ENCODE results near the gene C17orf113.

C17orf113 gene

DNA sequence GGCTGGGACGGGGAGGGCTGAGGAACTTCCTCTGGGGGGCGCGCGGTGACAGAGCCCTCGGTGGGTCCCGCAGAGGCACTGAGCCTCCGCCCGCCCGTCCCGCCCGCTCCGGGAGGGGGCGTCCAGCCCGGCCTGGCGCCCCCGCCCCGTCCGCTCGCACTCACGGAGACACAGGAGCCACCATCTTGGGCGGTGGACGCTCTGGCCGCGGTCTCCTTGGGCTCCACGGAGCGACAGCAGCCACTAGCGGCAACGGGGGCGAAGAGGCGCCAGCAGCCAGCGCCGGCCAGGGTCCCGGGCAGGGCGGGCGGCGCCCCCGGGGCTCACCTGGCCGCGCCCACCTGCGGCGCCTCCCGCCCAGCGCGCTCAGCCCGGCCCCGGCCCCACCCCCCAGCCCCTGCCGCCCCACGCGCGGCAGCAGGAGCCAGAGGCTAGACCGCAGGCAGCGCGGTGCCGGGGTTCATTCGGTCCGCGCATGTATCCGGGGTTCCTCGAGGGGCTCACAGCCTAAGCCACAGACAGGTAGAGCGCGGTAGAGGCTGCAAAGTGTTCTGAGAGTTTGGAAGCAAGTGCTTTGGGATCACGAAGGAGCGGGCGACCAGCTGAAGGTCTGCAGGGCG lies at the start of gene C17orf113:
C17orf113 (minus strand) TSS at position 209 of the 620 bp plus-strand sequence. CDS start 7,225 bp downstream, outside the sequence.
- Histone ChIP-seq H3K4me3 (ENCODE audit: low read length) (peak within 1 kb of the TSS; percentile 55), H3K4me1 (ENCODE audit: control insufficient read depth, insufficient read depth, low read length) (peaks cover 10% of the 10 kb centered on the region), H3K36me3 (ENCODE audit: control insufficient read depth, insufficient read depth, low read length) (no peaks in the 10 kb centered on the region), H3K27me3 (ENCODE audit: control insufficient read depth, insufficient read depth, low read length) (peaks cover 32% of the 10 kb centered on the region), H3K9me3 (ENCODE audit: control insufficient read depth, low read length) (no peaks in the 10 kb centered on the region), H3K9ac (ENCODE audit: low read length) (peak within 1 kb of the TSS; percentile 74)

DNA sequence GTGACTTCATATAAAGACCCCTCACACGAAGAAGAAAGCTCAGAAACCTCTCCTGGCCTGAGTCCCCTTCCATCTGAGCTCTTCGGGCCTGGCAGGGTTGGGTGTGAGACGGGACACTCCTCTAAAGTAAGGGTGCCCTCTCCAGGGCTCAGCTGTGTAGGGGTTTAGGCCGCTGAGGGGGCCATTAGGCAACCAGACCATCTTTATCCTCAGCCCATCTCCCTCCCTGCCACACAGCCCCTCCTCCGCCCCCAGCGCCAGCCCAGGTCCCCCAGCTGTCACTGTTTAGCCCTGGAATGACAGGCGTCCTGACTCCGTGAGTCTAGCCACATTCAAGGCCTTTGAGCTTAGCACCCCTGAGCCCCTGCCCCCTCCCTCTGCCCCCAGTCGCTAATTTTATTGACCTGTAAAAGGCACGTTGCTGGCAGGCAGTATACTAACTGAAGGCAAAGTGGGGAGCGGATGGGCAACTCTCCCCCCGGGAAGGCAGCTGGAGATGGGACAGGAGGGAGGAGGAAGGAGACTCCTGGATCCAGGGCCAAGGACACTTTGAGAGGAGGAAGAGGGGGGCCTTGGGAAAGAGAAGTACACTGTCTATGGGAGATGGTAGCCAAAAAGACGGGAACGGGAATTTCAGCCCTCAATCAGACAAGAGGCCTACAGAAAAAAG lies 48.5 kb upstream of the C17orf113 start:
- Histone ChIP-seq H3K27me3 (ENCODE audit: control insufficient read depth, insufficient read depth, low read length) (peaks cover 29% of the 10 kb centered on the region), H3K9me3 (ENCODE audit: control insufficient read depth, low read length) (no peaks in the 10 kb centered on the region), H3K36me3 (ENCODE audit: control insufficient read depth, insufficient read depth, low read length) (no peaks in the 10 kb centered on the region), H3K4me3 (ENCODE audit: low read length) (no peak overlapping the region), H3K9ac (ENCODE audit: low read length) (no peak overlapping the region), H3K4me1 (ENCODE audit: control insufficient read depth, insufficient read depth, low read length) (peaks cover 14% of the 10 kb centered on the region)

DNA sequence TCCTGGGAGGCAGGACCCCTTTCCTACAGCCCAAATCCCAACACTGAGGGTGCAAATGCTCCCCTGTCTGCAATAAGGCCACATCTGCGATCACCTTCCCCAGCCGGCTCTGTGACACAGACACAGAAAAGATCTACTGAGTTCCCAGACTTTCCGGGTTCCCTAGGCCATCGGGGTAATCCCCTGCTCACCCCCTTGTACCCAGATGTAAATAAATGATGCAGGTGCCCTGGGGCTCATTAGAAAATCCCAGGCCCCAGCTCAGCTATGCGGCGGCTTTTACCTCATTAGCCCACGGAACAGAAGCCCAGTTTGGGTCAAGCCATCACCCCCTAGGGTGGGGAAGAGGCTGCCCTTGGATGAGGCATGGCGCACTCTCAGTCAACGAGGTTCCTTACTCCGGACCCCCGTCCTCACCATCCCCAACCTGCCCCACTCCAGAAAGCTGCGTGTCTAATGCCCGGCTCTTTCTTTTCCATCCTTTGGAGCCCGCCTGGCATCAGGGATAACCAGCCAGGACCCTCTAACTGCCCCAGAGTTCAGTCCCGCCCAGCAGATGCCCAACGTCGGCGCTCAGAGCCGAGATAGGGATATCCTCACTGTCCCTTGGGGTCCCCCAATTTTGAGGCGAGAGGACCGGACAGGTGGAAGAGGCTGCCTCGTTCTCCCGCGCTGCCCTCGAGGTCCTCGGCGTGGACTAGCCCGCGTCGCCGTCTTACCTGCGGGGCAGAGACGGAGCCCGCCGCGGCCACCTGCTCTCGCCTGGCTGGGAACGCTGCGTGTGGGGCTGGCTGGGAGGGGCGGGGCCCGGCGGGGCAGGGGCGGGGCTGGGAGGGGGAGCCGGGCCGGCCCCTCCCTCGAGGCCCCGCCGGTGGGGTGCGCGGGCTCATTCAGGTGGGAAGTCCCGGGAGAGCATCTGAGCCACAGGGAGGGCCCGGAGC lies 47.6 kb upstream of the C17orf113 start, which contains the start of gene ZNF385C:
ZNF385C (minus strand) TSS at position 783 of the 941 bp plus-strand sequence. CDS start 35,417 bp downstream, outside the sequence.
- Histone ChIP-seq H3K4me1 (ENCODE audit: control insufficient read depth, insufficient read depth, low read length) (peaks cover 14% of the 10 kb centered on the region), H3K9ac (ENCODE audit: low read length) (no peak within 1 kb of the TSS)

DNA sequence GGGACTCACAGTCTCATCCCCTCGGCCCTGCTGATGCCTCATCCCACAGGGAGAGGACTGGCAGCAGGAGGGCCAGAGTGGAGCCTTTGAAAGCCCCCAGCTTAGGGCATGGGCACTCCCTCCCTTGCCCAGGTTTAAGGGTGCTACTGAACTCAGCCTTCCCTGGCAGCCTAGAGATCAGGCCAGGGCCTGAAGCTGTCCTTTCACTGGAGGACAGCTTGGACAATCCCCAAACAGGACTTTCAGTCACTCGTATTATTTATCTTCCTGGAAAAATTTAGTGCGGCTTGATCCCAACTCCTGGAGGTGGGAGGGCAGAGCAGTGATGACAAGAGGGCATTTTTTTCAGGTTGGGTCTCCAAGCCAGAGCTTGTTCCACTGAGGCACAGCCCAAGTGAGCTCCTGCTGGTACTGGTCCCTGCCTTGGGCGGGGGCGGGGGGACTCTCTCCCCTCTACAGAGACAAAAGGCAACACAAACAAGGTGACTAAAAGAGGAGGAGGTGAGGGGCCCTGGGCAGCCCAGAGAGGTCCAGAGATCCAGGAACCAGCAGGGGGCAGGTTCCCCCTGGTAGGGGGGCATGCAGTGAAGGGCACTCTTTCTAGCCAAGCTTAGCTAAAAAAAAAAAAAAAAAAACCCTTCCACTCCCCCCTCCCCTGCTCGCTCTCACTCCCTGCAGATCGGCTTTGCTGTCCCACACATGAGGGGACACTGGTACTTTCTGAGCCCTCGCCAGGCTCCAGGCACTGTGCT lies 46.1 kb upstream of the C17orf113 start:
- no peaks in the 10 kb centered on the region for H3K9me3 ChIP-seq (ENCODE audit: control insufficient read depth, low read length)
- peaks cover 10% of the 10 kb centered on the region for H3K4me1 ChIP-seq (ENCODE audit: control insufficient read depth, insufficient read depth, low read length)
- peaks cover 29% of the 10 kb centered on the region for H3K27me3 ChIP-seq (ENCODE audit: control insufficient read depth, insufficient read depth, low read length)

More for the DNA sequence above, 47.6 kb upstream of the C17orf113 start, which contains the start of gene ZNF385C:
- Histone ChIP-seq H3K36me3 (ENCODE audit: control insufficient read depth, insufficient read depth, low read length) (no peaks in the 10 kb centered on the region), H3K9me3 (ENCODE audit: control insufficient read depth, low read length) (no peaks in the 10 kb centered on the region), H3K4me3 (ENCODE audit: low read length) (no peak within 1 kb of the TSS), H3K27me3 (ENCODE audit: control insufficient read depth, insufficient read depth, low read length) (peaks cover 29% of the 10 kb centered on the region)

GRCh38 chr17:42094375-42095069 lies 44.1 kb upstream of the C17orf113 start:
- H3K9ac ChIP-seq (ENCODE audit: low read length), result no peak overlapping the region
- no peak overlapping the region for H3K4me3 ChIP-seq (ENCODE audit: low read length)
- no peaks in the 10 kb centered on the region for H3K36me3 ChIP-seq (ENCODE audit: control insufficient read depth, insufficient read depth, low read length)
- no peaks in the 10 kb centered on the region for H3K9me3 ChIP-seq (ENCODE audit: control insufficient read depth, low read length)
- H3K27me3 ChIP-seq (ENCODE audit: control insufficient read depth, insufficient read depth, low read length), result peaks cover 29% of the 10 kb centered on the region
- H3K4me1 ChIP-seq (ENCODE audit: control insufficient read depth, insufficient read depth, low read length), result peaks cover 8% of the 10 kb centered on the region

More for the DNA sequence above, 46.1 kb upstream of the C17orf113 start:
- no peak overlapping the region for H3K4me3 ChIP-seq (ENCODE audit: low read length)
- H3K9ac ChIP-seq (ENCODE audit: low read length), result no peak overlapping the region
- no peaks in the 10 kb centered on the region for H3K36me3 ChIP-seq (ENCODE audit: control insufficient read depth, insufficient read depth, low read length)

DNA sequence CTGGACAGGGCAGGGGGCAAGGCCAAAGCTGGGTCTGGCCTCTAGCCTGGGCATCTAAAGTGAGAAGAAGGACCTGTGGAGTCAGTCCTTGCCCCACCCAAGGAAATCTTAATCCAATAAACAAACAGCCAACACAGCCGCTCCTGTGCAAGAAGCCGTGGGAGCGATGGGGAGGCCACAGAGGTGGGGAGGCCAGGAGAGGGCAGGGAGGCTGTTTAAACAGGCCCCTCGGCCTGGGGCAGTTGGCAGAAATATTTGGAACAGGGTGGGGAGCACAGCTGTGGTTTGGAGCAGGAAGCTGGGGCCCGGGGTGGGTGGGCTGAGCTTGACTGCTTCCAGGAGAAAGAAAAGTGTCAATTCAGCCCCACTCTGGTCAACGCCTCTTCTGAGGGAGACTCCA lies 42.5 kb upstream of the C17orf113 start:
- Histone ChIP-seq H3K27me3 (ENCODE audit: control insufficient read depth, insufficient read depth, low read length) (peaks cover 33% of the 10 kb centered on the region), H3K36me3 (ENCODE audit: control insufficient read depth, insufficient read depth, low read length) (no peaks in the 10 kb centered on the region), H3K9ac (ENCODE audit: low read length) (no peak overlapping the region), H3K4me3 (ENCODE audit: low read length) (no peak overlapping the region), H3K9me3 (ENCODE audit: control insufficient read depth, low read length) (no peaks in the 10 kb centered on the region), H3K4me1 (ENCODE audit: control insufficient read depth, insufficient read depth, low read length) (peaks cover 11% of the 10 kb centered on the region)

DNA sequence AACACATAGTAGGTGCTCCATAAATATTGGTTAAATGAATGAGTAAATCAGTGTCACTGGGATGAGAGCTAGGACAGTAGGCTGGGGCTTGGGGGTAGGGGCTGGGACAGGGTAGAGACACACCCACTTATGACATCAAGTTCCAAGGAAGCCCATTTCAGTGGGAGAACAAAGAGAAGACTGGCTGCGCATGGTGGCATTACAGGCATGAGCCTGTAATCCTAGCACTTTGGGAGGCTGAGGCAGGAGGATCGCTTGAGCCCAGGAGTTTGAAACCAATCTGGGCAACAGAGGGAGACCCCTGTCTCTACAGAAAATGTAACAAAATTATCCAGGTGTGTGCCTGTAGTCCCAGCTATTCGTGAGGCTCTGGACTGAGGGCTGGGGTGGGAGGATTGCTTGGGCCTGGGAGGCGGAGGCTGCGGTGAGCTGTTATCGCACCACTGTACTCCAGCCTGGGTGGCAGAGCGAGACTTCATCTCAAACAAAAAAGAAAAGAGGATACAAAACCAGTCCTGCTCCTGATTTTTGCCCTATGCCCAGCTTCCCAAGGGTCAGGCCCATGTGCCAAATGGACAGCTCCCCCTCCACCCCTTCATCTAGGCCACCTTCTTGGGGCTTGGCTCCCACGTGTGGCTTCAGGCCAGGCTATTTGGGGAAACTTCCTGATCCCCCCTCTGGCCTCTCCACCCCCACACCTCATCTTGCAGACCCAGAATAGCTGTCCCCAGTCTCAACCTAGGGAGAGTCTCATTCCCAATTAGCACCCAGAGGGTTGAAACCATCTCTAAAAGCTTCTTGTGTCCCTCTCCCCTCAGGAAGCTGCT lies 40.8 kb upstream of the C17orf113 start:
- Histone ChIP-seq H3K4me3 (ENCODE audit: low read length) (no peak overlapping the region), H3K4me1 (ENCODE audit: control insufficient read depth, insufficient read depth, low read length) (peaks cover 5% of the 10 kb centered on the region), H3K27me3 (ENCODE audit: control insufficient read depth, insufficient read depth, low read length) (peaks cover 15% of the 10 kb centered on the region), H3K9me3 (ENCODE audit: control insufficient read depth, low read length) (no peaks in the 10 kb centered on the region), H3K9ac (ENCODE audit: low read length) (no peak overlapping the region), H3K36me3 (ENCODE audit: control insufficient read depth, insufficient read depth, low read length) (no peaks in the 10 kb centered on the region)

- Histone ChIP-seq H3K27me3 (ENCODE audit: control insufficient read depth, insufficient read depth, low read length) (peaks cover 7% of the 10 kb centered on the region), H3K4me1 (ENCODE audit: control insufficient read depth, insufficient read depth, low read length) (peaks cover 5% of the 10 kb centered on the region), H3K36me3 (ENCODE audit: control insufficient read depth, insufficient read depth, low read length) (no peaks in the 10 kb centered on the region), H3K9me3 (ENCODE audit: control insufficient read depth, low read length) (no peaks in the 10 kb centered on the region), H3K4me3 (ENCODE audit: low read length) (no peak overlapping the region), H3K9ac (ENCODE audit: low read length) (no peak overlapping the region)
Observed at GRCh38 chr17:42088736-42089135, 38.3 kb upstream of the C17orf113 start.

- no peaks in the 10 kb centered on the region for H3K9me3 ChIP-seq (ENCODE audit: control insufficient read depth, low read length)
- peaks cover 7% of the 10 kb centered on the region for H3K27me3 ChIP-seq (ENCODE audit: control insufficient read depth, insufficient read depth, low read length)
- no peak overlapping the region for H3K4me3 ChIP-seq (ENCODE audit: low read length)
- peaks cover 5% of the 10 kb centered on the region for H3K4me1 ChIP-seq (ENCODE audit: control insufficient read depth, insufficient read depth, low read length)
- H3K9ac ChIP-seq (ENCODE audit: low read length), result no peak overlapping the region
- H3K36me3 ChIP-seq (ENCODE audit: control insufficient read depth, insufficient read depth, low read length), result no peaks in the 10 kb centered on the region
Observed at GRCh38 chr17:42087736-42088705, 37.6 kb upstream of the C17orf113 start.

All from mucosa of stomach (tissue), 1 donor.